NCI-H1694 (cell line): ENCODE measurements around the gene CHRNE.
"Not testable (repeated sequence)": the region's sequence is repeated elsewhere in the genome, so short reads cannot be mapped to it uniquely, and the experiment has no call there.

ENCODE experiments used
- DNase-seq: peaks from one replicate; lab custom pipeline; 2025; lab: John Stamatoyannopoulos, UW

CHRNE gene

DNA sequence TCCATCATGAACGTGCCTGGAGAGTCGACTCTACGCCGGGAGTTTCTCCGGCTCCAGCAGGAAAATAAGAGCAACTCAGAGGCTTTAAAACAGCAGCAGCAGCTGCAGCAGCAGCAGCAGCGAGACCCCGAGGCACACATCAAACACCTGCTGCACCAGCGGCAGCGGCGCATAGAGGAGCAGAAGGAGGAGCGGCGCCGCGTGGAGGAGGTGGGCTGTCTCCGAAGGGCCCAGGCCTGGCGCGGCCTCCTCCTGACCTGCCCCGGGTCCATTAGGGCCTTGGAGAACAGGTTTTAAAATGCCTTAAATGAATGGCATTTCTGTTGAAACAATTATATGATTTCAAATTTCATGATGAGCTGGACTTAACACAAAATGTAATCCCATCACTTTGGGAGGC is 15.3 kb downstream of the CHRNE start:
- DNase-seq: no peak

DNA sequence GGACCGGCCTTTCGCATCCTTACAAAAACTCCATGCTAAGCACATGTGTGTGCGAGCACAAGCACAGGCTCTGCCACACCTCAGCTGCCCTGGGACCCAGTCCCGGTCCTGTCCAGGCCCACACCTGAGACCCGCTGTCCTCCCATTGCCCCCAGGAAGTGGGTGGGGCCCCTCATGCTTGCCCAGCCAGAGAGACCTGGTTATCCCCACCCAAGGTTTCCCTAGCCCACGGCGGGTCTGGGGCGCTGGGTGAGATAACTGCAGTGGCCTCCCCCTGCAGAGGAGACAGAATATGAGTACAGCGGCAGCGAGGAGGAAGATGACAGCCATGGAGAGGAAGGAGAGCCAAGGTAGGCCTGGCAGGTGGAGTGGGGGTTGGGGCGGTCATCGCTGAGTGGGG is 16.1 kb downstream of the CHRNE start:
- DNase-seq: no peak

DNA sequence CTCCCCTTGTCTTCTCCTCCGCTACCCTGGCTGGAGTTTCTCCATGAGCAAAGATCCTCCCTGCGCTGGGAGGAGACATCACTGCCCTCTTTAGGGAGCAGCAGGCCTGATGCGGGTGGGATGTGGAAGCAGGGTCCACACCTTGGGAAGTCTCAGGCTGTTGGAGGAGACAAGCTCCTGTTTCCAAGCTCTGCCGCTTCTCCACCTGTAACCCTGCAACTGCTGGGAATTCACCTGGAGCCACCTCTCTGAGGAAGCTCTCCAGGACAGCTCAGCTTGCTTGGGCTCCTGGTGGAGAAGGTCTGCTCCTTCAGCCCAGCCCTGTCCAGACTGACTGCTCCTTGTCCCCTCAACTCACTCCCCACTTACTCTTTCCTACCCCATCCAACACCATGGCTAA is 18.4 kb downstream of the CHRNE start:
- no peak for DNase-seq

DNA sequence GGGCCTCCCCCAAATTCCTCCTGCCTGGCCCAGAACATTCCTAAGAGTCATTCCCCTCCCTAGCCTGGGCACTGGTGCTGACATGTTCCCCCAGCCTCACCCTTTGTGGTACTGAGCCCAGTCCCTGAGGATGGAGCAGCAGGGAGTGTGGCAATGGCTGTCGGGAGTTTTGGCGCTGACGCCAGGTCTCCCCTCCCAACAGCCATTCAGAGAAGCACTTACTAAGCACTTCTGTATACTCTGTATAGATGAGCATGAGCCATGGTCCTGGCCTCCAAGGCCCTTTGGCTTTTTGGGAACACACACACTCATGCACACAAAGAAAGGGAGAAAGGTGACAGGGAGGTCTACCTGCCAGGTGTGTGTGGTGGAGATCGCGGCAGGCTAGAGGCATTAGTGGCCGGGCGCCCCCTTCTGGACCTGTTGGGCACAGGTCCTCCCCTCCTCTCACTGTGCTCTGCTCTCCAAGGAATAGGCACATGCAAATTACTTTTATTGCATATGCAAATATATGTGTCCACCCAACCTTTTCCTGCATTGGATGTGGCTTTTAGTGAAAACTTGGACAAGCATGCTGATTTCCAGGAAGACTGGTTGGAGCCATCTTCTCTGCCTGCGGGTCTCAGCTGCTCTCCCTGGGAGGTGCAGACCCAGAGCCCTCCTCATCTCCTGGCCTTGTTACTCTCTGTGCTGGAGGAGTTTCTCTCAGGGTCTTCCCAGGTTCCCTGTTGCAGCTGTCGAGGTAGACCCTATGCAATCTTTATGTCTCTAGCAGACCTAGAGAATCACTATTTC is 20.9 kb downstream of the CHRNE start:
- DNase-seq: no peak

DNA sequence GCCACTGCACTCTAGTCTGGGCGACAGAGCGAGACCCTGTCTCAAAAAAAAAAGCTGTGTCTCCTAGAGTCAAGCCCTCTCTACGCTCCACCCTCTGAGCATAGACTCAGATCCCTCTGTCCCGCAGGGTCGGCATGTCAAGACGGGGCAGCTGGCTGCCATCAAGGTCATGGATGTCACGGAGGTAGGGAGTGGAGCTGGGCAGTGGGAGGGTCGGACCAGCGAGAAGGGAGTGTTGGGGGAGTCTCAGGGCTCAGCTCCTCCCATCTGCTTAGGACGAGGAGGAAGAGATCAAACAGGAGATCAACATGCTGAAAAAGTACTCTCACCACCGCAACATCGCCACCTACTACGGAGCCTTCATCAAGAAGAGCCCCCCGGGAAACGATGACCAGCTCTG is 22.0 kb downstream of the CHRNE start:
- no peak for DNase-seq

DNA sequence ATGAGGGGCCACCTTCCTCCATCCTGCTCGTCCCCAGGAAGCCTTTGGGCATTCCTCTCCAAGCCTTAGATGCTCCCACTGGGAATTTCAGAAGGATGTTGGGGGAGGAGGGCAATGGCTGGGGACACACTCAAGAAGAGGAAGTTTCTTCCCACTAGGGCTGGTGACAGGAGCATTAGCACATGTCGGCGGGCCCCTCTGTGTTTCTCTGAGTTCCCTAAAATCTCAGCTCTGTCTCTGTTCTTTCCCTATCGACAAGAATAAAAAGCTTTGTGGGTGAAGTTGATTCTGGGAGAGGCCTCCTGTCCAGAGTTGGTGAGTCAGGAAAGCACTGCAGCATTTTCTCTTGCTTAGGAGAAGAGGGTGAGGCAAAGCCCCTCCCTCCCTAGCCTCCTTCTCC is 23.3 kb downstream of the CHRNE start:
- DNase-seq: no peak

DNA sequence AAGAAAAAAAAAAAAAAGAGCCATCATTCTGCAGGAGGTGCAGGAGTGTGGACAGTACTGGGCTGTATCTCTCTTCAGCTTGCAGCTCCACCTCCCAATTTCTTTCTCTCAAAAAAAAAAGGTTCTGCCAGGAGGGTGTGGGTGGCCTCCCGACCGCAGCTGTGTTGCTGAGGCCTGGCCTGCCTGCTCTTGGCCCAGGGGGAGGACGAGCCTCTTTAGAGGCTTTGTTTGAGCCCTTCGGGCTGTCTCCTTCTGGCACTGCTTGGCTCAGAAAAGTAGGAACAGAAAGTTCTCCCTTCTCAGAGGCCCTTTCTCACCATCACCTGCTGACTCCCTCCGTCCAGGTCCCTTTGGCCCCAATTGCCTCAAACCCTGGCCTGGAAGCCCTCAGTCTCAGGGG is 25.8 kb downstream of the CHRNE start:
- DNase-seq: no peak

DNA sequence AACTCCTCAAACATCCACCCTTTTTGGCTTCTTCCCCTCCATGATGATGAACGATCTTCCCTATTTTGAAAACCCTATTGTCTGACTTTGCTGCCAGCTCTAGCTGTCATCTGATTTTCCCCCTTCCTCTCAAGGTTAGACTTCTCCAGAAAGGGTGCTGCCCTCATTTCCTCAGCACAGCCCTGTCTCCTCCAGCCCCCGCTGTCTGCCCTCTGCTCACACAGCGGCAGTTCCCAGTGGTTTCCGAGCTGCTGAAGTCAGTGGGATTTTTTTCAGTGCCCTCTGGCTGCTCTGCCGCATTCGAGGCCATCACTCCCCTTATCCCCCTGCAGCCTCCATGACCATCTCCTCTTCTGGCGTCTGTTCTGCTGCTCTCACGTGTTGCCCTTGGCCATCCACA is 30.1 kb downstream of the CHRNE start:
- DNase-seq: no peak

DNA sequence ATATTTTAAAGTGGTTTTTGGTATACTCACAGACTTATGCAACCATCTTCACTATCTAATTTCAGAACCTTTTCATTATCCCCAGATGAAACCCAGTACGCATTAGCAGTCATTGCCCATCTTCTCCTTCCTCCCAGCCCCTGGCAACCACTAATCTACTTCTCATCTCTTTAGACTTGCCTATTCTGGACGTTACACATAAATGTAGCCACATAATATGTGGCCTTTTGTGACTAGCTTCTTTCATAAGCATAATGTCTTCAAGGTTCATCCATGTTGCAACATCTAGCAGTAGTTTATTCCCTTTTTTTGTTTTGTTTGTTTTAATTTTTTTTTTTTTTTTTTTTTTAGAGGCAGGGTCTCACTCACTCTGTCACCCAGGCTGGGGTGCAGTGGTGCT is 32.0 kb downstream of the CHRNE start:
- no peak for DNase-seq

DNA sequence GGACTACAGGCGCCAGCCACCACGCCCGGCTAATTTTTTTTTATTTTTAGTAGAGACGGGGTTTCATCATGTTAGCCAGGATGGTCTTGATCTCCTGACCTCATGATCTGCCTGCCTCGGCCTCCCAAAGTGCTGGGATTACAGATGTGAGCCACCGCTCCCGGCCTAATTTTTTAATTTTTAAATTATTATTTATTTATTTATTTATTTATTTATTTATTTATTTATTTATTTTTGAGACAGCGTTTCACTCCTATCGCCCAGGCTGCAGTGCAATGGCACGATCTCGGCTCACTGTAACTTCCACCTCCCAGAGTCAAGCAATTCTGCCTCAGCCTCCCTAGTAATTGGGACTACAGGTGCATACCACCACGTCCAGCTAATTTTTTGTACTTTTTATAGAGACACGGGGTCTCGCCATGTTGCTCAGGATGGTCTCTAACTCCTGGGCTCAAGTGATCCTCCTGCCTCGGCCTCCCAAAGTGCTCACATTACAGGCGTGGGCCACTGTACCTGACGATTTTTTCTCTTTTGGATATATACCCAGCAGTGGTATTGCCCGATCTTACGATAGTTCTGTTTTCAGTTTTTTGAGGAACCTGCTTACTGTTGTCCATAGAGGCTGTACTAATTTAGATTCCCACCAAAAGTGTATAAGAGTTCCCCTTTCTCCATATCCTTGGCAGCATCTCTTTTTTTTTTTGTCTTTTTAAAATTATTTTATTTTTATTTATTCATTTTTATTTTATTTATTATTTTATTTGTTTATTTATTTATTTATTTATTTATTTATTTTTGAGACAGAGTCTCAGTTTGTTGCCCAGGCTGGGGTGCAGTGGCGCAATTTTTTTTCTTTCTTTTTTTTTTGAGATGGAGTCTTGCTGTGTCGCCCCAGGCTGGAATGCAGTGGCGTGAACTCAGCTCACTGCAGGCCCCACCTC is 33.6 kb downstream of the CHRNE start:
- DNase-seq: not testable (repeated sequence)

DNA sequence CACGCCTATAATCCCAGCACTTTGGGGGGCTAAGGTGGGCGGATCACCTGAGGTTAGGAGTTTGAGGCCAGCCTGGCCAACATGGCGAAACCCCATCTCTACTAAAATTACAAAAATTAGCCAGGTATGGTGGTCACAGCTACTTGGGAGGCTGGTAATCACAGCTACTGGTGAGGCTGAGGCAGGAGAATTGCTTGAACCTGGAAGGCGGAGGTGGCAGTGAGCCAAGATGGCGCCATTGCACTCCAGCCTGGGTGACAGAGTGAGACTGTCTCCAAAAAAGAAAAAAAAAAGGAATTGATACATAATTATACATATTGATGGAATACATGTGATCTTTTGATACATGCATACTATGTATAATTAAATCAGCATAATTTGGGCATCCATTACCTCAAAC is 35.4 kb downstream of the CHRNE start:
- DNase-seq: not testable (repeated sequence)

DNA sequence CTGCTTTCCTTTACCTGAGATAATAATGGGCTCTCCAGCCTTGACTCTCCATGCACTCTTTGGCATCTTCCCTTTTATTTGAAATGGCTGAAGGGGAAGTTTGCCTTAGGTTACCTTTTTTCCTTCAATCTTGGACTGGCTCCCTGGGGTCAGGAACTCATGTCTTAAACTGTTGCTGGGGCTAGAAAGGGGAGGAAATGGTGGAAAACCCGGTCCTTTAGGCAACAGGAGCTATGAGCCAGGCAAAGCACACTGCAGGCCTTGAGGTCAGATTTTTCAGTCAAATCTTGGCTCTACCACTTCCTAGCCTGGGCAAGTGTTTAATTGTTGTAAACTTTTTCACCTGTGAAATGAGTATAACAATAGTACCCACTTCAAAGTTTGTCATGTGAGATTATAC is 39.6 kb downstream of the CHRNE start:
- DNase-seq: no peak

DNA sequence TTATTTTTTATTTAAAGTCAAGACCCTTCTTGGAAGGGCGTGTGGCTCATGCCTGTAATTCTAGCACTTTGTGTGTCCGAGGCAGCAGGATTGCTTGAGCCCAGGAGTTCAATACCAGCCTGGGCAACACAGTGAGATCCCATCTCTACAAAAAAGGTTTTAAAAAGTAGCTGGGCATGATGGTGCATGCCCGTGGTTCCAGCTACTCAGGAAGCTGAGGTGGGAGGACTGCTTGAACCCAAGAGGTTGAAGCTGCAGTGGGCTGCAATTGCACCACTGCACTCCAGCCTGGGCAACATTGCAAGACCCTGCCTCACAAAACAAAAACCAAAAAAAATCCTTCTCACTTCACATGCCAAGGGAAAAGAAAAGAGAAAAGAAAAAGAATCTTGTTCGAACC is 40.2 kb downstream of the CHRNE start:
- no peak for DNase-seq

DNA sequence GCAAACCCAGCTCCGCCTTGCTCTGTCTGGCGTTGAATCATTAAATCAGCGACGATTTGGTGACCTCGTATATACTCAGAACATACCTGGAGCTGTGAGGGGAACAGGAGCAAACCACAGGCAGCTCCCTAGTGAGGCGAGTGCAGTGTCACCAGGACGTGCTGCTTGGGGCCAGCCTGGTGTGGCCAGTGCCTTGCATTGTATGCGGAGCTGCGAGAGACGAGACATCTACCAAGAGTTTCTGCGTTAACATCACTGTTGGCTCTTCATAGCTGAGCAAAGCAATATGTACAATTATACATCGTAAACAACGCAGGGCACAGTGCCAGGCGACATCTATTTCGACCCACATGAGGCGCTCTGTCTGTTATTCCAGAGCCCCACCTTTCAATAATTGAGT is 41.8 kb downstream of the CHRNE start:
- no peak for DNase-seq

DNA sequence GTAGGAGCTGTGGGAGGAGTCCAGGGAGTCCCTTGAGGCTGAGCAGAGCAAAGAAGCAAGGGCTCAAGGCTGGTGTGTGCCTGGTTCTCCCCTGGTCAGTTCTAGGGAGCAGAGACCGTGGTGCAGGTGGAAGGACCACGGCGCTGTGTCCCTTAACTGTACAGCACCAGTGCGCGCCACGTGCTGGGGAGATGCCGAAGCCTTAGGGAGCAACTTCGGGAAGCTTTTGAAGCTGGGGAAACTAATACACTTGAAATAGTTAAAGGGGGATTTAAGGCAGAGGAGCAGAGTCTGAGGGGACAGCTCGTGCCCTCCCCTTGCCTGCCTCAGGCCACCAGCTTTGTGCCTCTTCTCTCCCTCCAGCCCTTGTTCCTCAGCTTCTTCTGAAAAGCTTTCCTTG is 42.2 kb downstream of the CHRNE start:
- no peak for DNase-seq

DNA sequence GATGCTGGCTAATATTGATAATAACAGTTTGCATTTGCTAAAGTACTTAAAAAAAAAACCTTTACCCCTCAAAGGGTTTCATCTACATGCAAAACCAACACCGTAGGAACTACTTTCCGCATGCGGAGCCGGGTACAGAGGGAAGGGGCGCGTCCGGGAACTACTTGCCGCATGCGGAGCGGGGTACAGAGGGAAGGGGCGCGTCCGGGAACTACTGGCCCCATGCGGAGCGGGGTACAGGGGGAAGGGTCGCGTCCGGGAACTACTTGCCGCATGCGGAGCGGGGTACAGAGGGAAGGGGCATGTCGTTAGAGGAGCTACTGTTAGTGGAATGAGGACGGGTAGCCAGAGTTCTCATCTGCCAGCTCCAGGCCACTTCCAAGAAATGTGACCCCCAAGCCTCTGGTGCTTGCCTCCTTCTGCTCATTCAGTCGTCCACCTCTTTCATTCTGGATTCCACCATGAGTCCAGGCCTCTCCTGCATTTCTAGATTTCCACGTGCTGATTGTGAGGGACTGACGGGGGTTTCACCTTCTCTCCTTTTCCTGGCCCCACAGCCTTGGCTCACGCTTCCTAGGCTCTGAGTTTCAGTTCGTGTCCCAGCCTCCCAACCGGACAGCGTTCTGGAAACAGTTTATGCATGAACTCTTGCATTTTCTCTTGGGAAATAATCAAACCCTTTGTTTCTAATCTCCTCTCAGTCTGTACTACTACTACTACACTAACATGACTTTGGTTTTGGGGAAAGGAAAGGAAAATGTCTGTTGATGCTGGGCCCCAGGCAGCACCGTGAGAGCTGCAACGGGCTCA is 42.9 kb downstream of the CHRNE start:
- DNase-seq: no peak

DNA sequence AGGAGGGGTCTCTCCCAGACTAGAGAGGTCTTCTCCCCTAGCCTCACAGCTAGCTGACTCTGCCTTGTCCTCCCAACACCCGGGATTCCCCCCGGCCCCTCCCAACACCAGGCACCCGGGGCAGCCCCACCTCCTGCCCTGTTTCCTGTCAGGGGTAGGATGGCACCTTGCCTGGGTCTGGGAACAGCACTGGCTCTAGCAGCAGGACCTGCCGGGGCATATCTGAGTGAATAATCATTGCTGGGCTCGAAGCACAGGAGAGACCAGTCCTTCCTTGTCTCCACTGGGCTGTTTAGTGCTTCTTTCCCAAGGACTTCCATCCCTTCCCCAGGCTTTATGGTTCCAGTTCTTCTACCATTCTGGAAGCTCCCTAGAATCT is 44.0 kb downstream of the CHRNE start:
- no peak for DNase-seq

DNA sequence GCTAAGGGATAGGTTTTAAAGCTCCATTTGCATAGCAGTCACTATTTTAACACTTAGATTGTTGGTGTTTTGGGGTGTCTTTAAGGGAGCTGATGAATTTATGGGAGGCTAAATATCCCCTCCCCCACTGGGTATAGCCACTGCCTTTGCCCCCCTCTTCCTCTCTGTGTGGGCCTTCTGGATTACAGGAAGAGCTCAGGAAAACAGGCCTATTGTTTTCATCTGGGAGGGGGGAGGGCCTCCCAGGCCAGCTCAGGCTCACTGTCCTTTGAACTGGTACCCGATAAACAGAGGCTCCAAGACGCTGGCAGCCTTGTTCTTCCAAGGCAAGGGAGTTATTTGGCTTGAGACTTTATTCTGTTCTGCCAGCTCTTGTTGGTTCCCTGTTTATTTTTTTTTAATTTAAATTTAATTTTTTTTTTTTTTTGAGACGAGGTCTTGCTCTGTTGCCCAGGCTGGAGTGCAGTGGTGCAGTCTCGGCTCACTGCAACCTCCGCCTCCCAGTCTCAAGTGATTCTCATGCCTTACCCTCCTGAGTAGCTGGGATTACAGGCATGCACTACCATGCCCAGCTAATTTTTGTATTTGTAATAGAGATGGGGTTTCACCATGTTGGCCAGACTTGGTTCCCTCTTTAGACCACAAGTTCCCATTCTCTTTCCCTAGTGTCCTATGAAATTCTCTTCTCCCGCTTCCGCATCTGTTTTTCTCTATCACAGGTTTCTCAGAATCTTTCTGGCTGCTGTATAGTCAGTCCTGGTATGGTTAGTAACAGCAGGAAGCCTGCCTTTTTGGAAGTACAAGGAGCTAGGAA is 44.6 kb downstream of the CHRNE start:
- no peak for DNase-seq

DNA sequence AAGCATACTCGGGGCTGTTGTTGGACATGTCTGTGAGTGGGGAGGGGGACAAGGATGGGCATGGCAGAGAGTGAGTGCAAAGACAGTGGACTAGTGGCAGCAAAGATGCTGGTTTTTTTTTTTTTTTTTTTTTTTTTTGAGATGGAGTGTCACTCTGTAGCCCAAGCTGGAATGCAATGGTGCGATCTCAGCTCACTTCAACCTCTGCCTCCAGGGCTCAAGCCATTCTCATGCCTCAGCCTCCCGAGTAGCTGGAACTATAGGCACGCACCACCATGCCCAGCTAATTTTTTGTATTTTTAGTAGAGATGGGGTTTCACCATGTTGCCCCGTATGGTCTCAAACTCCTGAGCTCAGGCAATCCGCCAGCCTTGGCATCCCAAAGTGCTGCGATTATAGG is 45.6 kb downstream of the CHRNE start:
- not testable (repeated sequence) for DNase-seq

DNA sequence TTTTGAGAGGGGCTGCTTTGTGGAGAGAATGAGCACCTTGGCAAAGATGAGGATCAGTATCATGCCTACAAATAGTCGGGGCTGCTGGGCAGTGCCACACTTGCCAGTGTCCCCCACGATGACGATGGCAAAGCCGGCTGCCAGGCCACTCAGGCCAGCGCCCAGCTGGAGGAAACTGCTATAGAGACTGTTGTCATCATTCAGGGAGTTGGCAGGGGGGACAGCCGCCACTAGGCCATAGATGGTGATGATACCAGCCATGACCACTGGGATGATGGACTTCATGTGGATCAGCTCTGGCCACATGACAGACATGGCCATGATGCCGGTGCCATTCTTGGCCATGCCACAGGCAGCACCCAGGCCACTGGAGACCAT is 46.0 kb downstream of the CHRNE start:
- no peak for DNase-seq

DNA sequence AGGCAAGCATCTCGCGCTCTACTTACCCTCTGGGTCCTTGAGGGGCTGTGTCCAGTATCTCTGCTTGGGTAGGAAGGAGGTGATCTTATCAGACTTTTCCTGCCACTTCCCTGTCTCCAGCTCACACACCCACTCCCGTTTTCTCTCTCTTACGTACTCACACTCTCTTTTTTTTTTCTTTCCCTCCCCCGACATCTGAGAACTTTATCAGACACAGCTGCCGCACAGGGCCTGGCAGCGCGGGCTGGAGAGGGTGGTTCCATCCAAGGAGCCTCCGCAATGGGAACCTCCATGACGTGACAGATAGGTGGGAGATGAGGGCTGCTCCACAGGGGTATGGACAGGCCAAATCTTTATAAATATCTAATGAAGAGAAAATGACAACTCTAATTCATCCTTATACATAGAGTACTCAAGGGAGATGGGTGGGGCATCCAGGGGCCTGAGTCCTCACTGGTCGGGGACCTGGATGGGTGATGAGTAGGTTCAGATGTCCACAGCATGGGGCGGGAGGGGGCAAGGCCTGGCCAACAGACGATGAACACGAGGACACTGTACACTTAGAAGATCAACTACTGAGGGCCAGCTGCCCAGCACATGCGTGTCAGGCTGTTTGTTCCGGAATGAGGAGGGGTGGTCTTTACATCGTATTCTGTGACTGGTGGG is 46.5 kb downstream of the CHRNE start:
- no peak for DNase-seq
